ENCODE data around the gene ALG2.

The ALG2 gene

GRCh38 chr9:99180662-99181061, 41.1 kb downstream of the ALG2 start:
- no peak overlapping the region for H3K4me3 ChIP-seq (ENCODE audit: low read depth in 1 of 2, low read length in 2 of 2)
- no peaks in the 10 kb centered on the region for H3K36me3 ChIP-seq (ENCODE audit: control insufficient read depth in 1 of 2, insufficient read depth in 2 of 2, low read length in 2 of 2)
- H3K27me3 ChIP-seq (ENCODE audit: low read depth, low read length) = no peaks in the 10 kb centered on the region
- H3K9me3 ChIP-seq (ENCODE audit: control insufficient read depth in 1 of 2, low read length in 2 of 2) = no peaks in the 10 kb centered on the region
- no peak overlapping the region for H3K27ac ChIP-seq (ENCODE audit: low read length)
- H3K4me1 ChIP-seq (ENCODE audit: control insufficient read depth in 1 of 2, insufficient read depth in 2 of 2, low read length in 2 of 2) = peaks cover 0 to 3% of the 10 kb centered on the region in 2 donors

GRCh38 chr9:99180199-99180598, 41.5 kb downstream of the ALG2 start:
- no peak overlapping the region for H3K4me3 ChIP-seq (ENCODE audit: low read depth in 1 of 2, low read length in 2 of 2)
- no peaks in the 10 kb centered on the region for H3K27me3 ChIP-seq (ENCODE audit: low read depth, low read length)
- no peaks in the 10 kb centered on the region for H3K36me3 ChIP-seq (ENCODE audit: control insufficient read depth in 1 of 2, insufficient read depth in 2 of 2, low read length in 2 of 2)
- no peak overlapping the region for H3K27ac ChIP-seq (ENCODE audit: low read length)
- peaks cover 0 to 3% of the 10 kb centered on the region in 2 donors for H3K4me1 ChIP-seq (ENCODE audit: control insufficient read depth in 1 of 2, insufficient read depth in 2 of 2, low read length in 2 of 2)
- H3K9me3 ChIP-seq (ENCODE audit: control insufficient read depth in 1 of 2, low read length in 2 of 2) = no peaks in the 10 kb centered on the region

GRCh38 chr9:99178912-99179872, 42.5 kb downstream of the ALG2 start:
- Histone ChIP-seq H3K9me3 (ENCODE audit: control insufficient read depth in 1 of 2, low read length in 2 of 2) (no peaks in the 10 kb centered on the region), H3K4me3 (ENCODE audit: low read depth in 1 of 2, low read length in 2 of 2) (no peak overlapping the region), H3K36me3 (ENCODE audit: control insufficient read depth in 1 of 2, insufficient read depth in 2 of 2, low read length in 2 of 2) (no peaks in the 10 kb centered on the region), H3K27me3 (ENCODE audit: low read depth, low read length) (no peaks in the 10 kb centered on the region), H3K27ac (ENCODE audit: low read length) (no peak overlapping the region), H3K4me1 (ENCODE audit: control insufficient read depth in 1 of 2, insufficient read depth in 2 of 2, low read length in 2 of 2) (no peaks in the 10 kb centered on the region)

- Histone ChIP-seq H3K36me3 (ENCODE audit: control insufficient read depth in 1 of 2, insufficient read depth in 2 of 2, low read length in 2 of 2) (no peaks in the 10 kb centered on the region), H3K27ac (ENCODE audit: low read length) (no peak overlapping the region), H3K4me1 (ENCODE audit: control insufficient read depth in 1 of 2, insufficient read depth in 2 of 2, low read length in 2 of 2) (no peaks in the 10 kb centered on the region), H3K4me3 (ENCODE audit: low read depth in 1 of 2, low read length in 2 of 2) (no peak overlapping the region), H3K27me3 (ENCODE audit: low read depth, low read length) (no peaks in the 10 kb centered on the region), H3K9me3 (ENCODE audit: control insufficient read depth in 1 of 2, low read length in 2 of 2) (no peaks in the 10 kb centered on the region)
Observed at GRCh38 chr9:99177576-99178366, 44.0 kb downstream of the ALG2 start.

- H3K9me3 ChIP-seq (ENCODE audit: control insufficient read depth in 1 of 2, low read length in 2 of 2) = no peaks in the 10 kb centered on the region
- H3K36me3 ChIP-seq (ENCODE audit: control insufficient read depth in 1 of 2, insufficient read depth in 2 of 2, low read length in 2 of 2) = no peaks in the 10 kb centered on the region
- no peak overlapping the region for H3K4me3 ChIP-seq (ENCODE audit: low read depth in 1 of 2, low read length in 2 of 2)
- H3K27me3 ChIP-seq (ENCODE audit: low read depth, low read length) = no peaks in the 10 kb centered on the region
- H3K4me1 ChIP-seq (ENCODE audit: control insufficient read depth in 1 of 2, insufficient read depth in 2 of 2, low read length in 2 of 2) = no peaks in the 10 kb centered on the region
- H3K27ac ChIP-seq (ENCODE audit: low read length) = no peak overlapping the region
Observed at GRCh38 chr9:99176527-99177013, 45.2 kb downstream of the ALG2 start.

- Histone ChIP-seq H3K27ac (ENCODE audit: low read length) (no peak overlapping the region), H3K4me3 (ENCODE audit: low read depth in 1 of 2, low read length in 2 of 2) (no peak overlapping the region), H3K36me3 (ENCODE audit: control insufficient read depth in 1 of 2, insufficient read depth in 2 of 2, low read length in 2 of 2) (no peaks in the 10 kb centered on the region), H3K9me3 (ENCODE audit: control insufficient read depth in 1 of 2, low read length in 2 of 2) (no peaks in the 10 kb centered on the region), H3K4me1 (ENCODE audit: control insufficient read depth in 1 of 2, insufficient read depth in 2 of 2, low read length in 2 of 2) (peaks cover 0 to 6% of the 10 kb centered on the region in 2 donors), H3K27me3 (ENCODE audit: low read depth, low read length) (no peaks in the 10 kb centered on the region)
Observed at GRCh38 chr9:99173570-99174504, 47.9 kb downstream of the ALG2 start.

GRCh38 chr9:99172124-99173091, 49.3 kb downstream of the ALG2 start:
- Histone ChIP-seq H3K9me3 (ENCODE audit: control insufficient read depth in 1 of 2, low read length in 2 of 2) (no peaks in the 10 kb centered on the region), H3K4me1 (ENCODE audit: control insufficient read depth in 1 of 2, insufficient read depth in 2 of 2, low read length in 2 of 2) (peaks cover 0 to 6% of the 10 kb centered on the region in 2 donors), H3K4me3 (ENCODE audit: low read depth in 1 of 2, low read length in 2 of 2) (no peak overlapping the region), H3K36me3 (ENCODE audit: control insufficient read depth in 1 of 2, insufficient read depth in 2 of 2, low read length in 2 of 2) (no peaks in the 10 kb centered on the region), H3K27me3 (ENCODE audit: low read depth, low read length) (no peaks in the 10 kb centered on the region), H3K27ac (ENCODE audit: low read length) (no peak overlapping the region)

- Histone ChIP-seq H3K9me3 (ENCODE audit: control insufficient read depth in 1 of 2, low read length in 2 of 2) (no peaks in the 10 kb centered on the region), H3K27me3 (ENCODE audit: low read depth, low read length) (no peaks in the 10 kb centered on the region), H3K36me3 (ENCODE audit: control insufficient read depth in 1 of 2, insufficient read depth in 2 of 2, low read length in 2 of 2) (no peaks in the 10 kb centered on the region), H3K4me1 (ENCODE audit: control insufficient read depth in 1 of 2, insufficient read depth in 2 of 2, low read length in 2 of 2) (peaks cover 0 to 6% of the 10 kb centered on the region in 2 donors), H3K27ac (ENCODE audit: low read length) (no peak overlapping the region), H3K4me3 (ENCODE audit: low read depth in 1 of 2, low read length in 2 of 2) (no peak overlapping the region)
Observed at GRCh38 chr9:99171225-99172123, 50.3 kb downstream of the ALG2 start.

- H3K9me3 ChIP-seq (ENCODE audit: control insufficient read depth in 1 of 2, low read length in 2 of 2) = no peaks in the 10 kb centered on the region
- no peak overlapping the region for H3K27ac ChIP-seq (ENCODE audit: low read length)
- no peak overlapping the region for H3K4me3 ChIP-seq (ENCODE audit: low read depth in 1 of 2, low read length in 2 of 2)
- no peaks in the 10 kb centered on the region for H3K36me3 ChIP-seq (ENCODE audit: control insufficient read depth in 1 of 2, insufficient read depth in 2 of 2, low read length in 2 of 2)
- H3K4me1 ChIP-seq (ENCODE audit: control insufficient read depth in 1 of 2, insufficient read depth in 2 of 2, low read length in 2 of 2) = peaks cover 0 to 6% of the 10 kb centered on the region in 2 donors
- H3K27me3 ChIP-seq (ENCODE audit: low read depth, low read length) = no peaks in the 10 kb centered on the region
Observed at GRCh38 chr9:99169982-99170761, 51.6 kb downstream of the ALG2 start.
